GM12872 (cell line): ENCODE measurements around the gene AJAP1.

Experiments
- CTCF ChIP-seq: IDR thresholded peaks from 3 replicates; pipeline ENCODE4 v1.5.1; 2011; ENCODE audit warnings: low read depth, mild to moderate bottlenecking, low read length, moderate library complexity; ENCODE audit not compliant: insufficient read depth

The AJAP1 gene

GRCh38 chr1:4626061-4626460 is 28.3 kb upstream of the AJAP1 start:
- no peak for TF ChIP-seq CTCF

DNA sequence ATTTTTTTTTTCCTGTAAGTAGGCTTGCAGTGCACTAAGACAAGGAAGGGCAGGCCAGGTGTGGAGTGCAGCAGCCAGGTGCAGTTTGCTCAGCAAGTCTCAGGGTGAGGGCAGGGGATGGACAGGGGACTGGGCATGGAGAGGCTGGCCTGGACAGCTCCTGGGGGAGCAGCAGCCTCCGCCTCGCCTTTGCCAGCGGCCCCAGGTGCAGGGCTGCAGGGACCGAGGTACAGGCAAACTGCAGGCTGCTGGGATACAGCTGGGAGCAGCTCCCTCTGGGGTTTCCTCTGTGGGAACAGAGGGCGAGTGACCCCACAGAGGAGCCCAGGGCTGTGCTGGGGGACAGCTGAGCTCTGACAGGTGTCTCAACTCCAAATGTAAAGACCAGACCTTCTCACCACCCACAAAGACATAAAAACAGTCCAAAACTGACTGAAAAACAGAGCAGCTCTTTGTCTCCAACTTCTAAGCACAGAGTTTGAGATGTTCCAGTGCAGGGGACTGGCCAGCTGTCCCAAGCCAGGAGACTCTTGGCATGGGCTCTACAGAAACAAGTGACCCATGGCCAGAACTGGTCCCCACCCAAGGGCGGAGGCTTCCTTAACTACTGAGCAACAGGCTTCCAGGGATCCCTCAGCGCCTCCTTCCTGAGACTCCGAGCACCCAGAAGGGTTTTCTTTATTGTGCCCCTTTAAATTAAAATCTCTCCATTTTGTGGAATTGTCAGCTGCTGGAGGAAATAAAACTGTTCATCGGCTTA is 27.7 kb upstream of the AJAP1 start:
- TF ChIP-seq CTCF = no peak

- no peak for TF ChIP-seq CTCF
These were observed 27.1 kb upstream of the AJAP1 start for GRCh38 chr1:4627353-4627752.

GRCh38 chr1:4628992-4629391 is 25.4 kb upstream of the AJAP1 start:
- no peak for TF ChIP-seq CTCF

- TF ChIP-seq CTCF = no peak
These were observed 23.8 kb upstream of the AJAP1 start for GRCh38 chr1:4630561-4630960.

GRCh38 chr1:4631321-4631720 is 23.1 kb upstream of the AJAP1 start:
- no peak for TF ChIP-seq CTCF

DNA sequence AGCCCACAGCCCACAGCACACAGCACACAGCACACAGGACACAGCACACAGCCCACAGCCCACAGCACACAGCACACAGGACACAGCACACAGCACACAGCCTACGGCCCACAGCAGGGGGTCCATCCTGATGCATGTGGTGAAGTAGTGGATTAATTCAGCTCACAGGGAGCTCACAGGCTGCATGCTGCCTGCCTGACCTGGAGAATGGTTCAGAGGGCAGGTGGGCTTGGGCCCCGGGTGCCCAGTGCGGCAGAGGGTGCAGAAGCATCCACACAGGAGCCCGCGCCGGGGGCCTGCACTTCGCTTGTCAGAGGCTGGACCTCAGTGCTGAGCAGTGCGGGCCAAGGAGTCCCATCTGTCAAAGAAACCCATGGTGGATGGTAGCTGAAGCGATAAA is 21.1 kb upstream of the AJAP1 start:
- no peak for TF ChIP-seq CTCF
